A673 (cell line): ENCODE results near the gene EIF2AK2. TPM values are rescaled to one million over a fixed set of nuclear protein-coding genes. Genes with fewer than 3 reads are reported as not detected.

Experiments
- BruUV-seq: library from RNA; stranded (reverse); fragments of 400-500 nt; replicated peaks from 2 replicates; lab custom pipeline; 2021; lab: Mats Ljungman, UMichigan
- CTCF ChIA-PET: fragments of 300-600 bp; sonication (Branson Sonifier 250); formaldehyde crosslinking; loops from one replicate; lab custom pipeline; 2022; ENCODE audit warnings: antibody characterized with exemption; lab: Charles Lee
- POLR2A ChIA-PET: fragments of 300-600 bp; sonication (Branson Sonifier 250); formaldehyde crosslinking; loops from one replicate; lab custom pipeline; 2022; ENCODE audit warnings: antibody characterized with exemption; ENCODE audit not compliant: low non-redundant PET; lab: Charles Lee
- DNase-seq: peaks from one replicate; pipeline ENCODE4 v3.0.0-alpha.2; 2015; ENCODE audit warnings: low spot score
- H3K27ac ChIP-seq: fragments of 200-600 bp; sonication (generic); 2 replicates; pipeline ENCODE4 v1.5.1; 2016; ENCODE audit warnings: mixed run types, low read depth, mild to moderate bottlenecking, mixed read lengths, antibody characterized with exemption, low read length; ENCODE audit not compliant: poor library complexity, severe bottlenecking
- H3K27me3 ChIP-seq: fragments of 200-600 bp; sonication (generic); replicated peaks from 2 replicates; pipeline ENCODE4 v1.6.1; 2017; ENCODE audit warnings: mixed run types, low read depth, mild to moderate bottlenecking, mixed read lengths, antibody characterized with exemption, low read length; ENCODE audit not compliant: insufficient read depth, poor library complexity
- H3K36me3 ChIP-seq: fragments of 200-600 bp; sonication (generic); 2 replicates; pipeline ENCODE4 v1.6.1; 2016; ENCODE audit warnings: mixed run types, mild to moderate bottlenecking, mixed read lengths, antibody characterized with exemption, low read length; ENCODE audit not compliant: insufficient read depth, poor library complexity, severe bottlenecking
- H3K4me1 ChIP-seq: fragments of 200-600 bp; sonication (generic); 2 replicates; pipeline ENCODE4 v1.6.1; 2017; ENCODE audit warnings: mixed run types, mild to moderate bottlenecking, mixed read lengths, antibody characterized with exemption, low read length; ENCODE audit not compliant: insufficient read depth, poor library complexity, severe bottlenecking
- H3K4me3 ChIP-seq: fragments of 200-600 bp; sonication (generic); 2 replicates; pipeline ENCODE4 v1.5.1; 2016; ENCODE audit warnings: low read depth, mixed run types, mild to moderate bottlenecking, mixed read lengths, low read length; ENCODE audit not compliant: poor library complexity, severe bottlenecking
- H3K9me3 ChIP-seq: fragments of 200-600 bp; sonication (generic); 2 replicates; pipeline ENCODE4 v1.6.1; 2016; ENCODE audit warnings: mixed run types, low read depth, mild to moderate bottlenecking, mixed read lengths, antibody characterized with exemption, low read length; ENCODE audit not compliant: poor library complexity, severe bottlenecking
- CTCF ChIP-seq: fragments of 300-800, 200-600 bp; sonication (generic); conservative IDR thresholded peaks from 2 replicates; pipeline ENCODE4 v1.5.1; 2017; ENCODE audit warnings: low read depth, mild to moderate bottlenecking, antibody characterized with exemption, low read length, moderate library complexity, mixed read lengths
- EZH2 ChIP-seq: fragments of 200-600 bp; sonication (generic); IDR thresholded peaks from 2 replicates; pipeline ENCODE4 v1.6.1; 2017; ENCODE audit warnings: borderline replicate concordance, low read depth, mild to moderate bottlenecking, mixed read lengths, antibody characterized with exemption, low read length; ENCODE audit not compliant: poor library complexity, severe bottlenecking
- intact Hi-C: fragments of 100-400 bp; cut with micrococcal nuclease; formaldehyde crosslinking; loops from one replicate; pipeline ENCODE4 v1.10.0; 2022; ENCODE audit not compliant: unreplicated experiment
- total RNA-seq: library from RNA; stranded (reverse); gene quantifications from 2 replicates; pipeline ENCODE4 v1.2.3, GENCODE V29; 2021

The EIF2AK2 gene
- total RNA-seq, 1 experiment from 2014 or later: 64.4 TPM

- no peaks in the 10 kb centered on the region for H3K27me3 ChIP-seq
- peaks cover 2% of the 10 kb centered on the region for H3K36me3 ChIP-seq
- TF ChIP-seq EZH2 (no peak), CTCF (no peak)
- no peak overlapping the region for H3K27ac ChIP-seq
- ChIA-PET POLR2A (no interaction called here), CTCF (no interaction called here)
- intact Hi-C loops: no loop called here
- H3K9me3 ChIP-seq: no peaks in the 10 kb centered on the region
- H3K4me1 ChIP-seq: no peaks in the 10 kb centered on the region
- no peak for DNase-seq
- no peak overlapping the region for H3K4me3 ChIP-seq
- no TSS peak for BruUV-seq
Observed at GRCh38 chr2:37117566-37117965, 39.2 kb downstream of the EIF2AK2 start.

- no TSS peak for BruUV-seq
- no peak for DNase-seq
- Histone ChIP-seq H3K9me3 (no peaks in the 10 kb centered on the region), H3K27me3 (no peaks in the 10 kb centered on the region), H3K4me1 (no peaks in the 10 kb centered on the region), H3K4me3 (no peak overlapping the region), H3K36me3 (peaks cover 9% of the 10 kb centered on the region), H3K27ac (no peak overlapping the region)
- POLR2A ChIA-PET: no interaction called here
- intact Hi-C loops: no loop called here
- TF ChIP-seq EZH2 (no peak), CTCF (no peak)
- CTCF ChIA-PET: no interaction called here
Observed at GRCh38 chr2:37111958-37112357, 44.8 kb downstream of the EIF2AK2 start.

GRCh38 chr2:37110306-37111212 is 46.2 kb downstream of the EIF2AK2 start:
- DNase-seq: no peak
- CTCF ChIA-PET: no interaction called here
- Histone ChIP-seq H3K27ac (no peak overlapping the region), H3K27me3 (no peaks in the 10 kb centered on the region), H3K9me3 (no peaks in the 10 kb centered on the region), H3K4me1 (no peaks in the 10 kb centered on the region), H3K36me3 (peaks cover 18% of the 10 kb centered on the region), H3K4me3 (no peak overlapping the region)
- intact Hi-C loops: no loop called here
- no peak for TF ChIP-seq CTCF
- no peak for TF ChIP-seq EZH2
- POLR2A ChIA-PET: no interaction called here
- no TSS peak for BruUV-seq
